Measurements from ENCODE around the gene MYO3B.

The MYO3B gene

DNA sequence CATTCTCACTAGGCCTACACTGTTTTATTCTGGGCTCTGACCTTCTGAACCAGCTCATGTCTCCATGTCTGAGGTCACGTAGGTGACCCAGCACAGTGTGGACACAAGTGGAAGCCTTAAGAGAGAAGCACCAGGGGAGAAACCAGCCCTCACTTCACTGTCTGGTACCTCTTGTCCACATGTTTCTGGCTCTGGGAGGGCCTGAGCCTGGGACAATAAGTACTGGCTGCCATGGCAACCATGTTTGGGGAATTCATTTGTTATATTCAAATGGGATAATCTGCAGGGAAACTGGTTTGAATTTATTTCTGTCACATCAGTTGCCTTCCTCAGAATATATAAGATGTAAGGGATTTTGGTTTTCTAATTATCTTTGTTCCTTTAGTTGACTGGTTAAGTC, 23.3 kb downstream of the MYO3B start:
- Histone ChIP-seq H4K91ac (ENCODE audit: low read depth, low read length) (no peak overlapping the region), H3K14ac (ENCODE audit: low read length) (no peak overlapping the region), H3K18ac (ENCODE audit: low read length) (no peak overlapping the region), H3K27me3 (ENCODE audit: insufficient read depth, low read length) (no peaks in the 10 kb centered on the region), H4K12ac (ENCODE audit: low read depth, low read length) (no peak overlapping the region), H3K4me3 (ENCODE audit: low read depth, low read length) (no peak overlapping the region), H3K9me3 (ENCODE audit: insufficient read depth, low read depth, low read length) (no peaks in the 10 kb centered on the region), H3K4me2 (ENCODE audit: low read length) (no peak overlapping the region), H3K36me3 (ENCODE audit: control insufficient read depth in 1 of 2, insufficient read depth in 2 of 2, low read length in 2 of 2) (no peaks in the 10 kb centered on the region), H2BK12ac (ENCODE audit: low read length) (no peak overlapping the region), H2AFZ (ENCODE audit: insufficient read depth, low read length, poor library complexity) (no peak overlapping the region), H2BK120ac (ENCODE audit: insufficient read depth, low read length, poor library complexity) (no peak overlapping the region), H2BK5ac (ENCODE audit: low read depth, low read length, poor library complexity) (no peak overlapping the region), H3K79me2 (ENCODE audit: control insufficient read depth, insufficient read depth, low read length, poor library complexity) (no peaks in the 10 kb centered on the region), H3K79me1 (ENCODE audit: low read length) (no peaks in the 10 kb centered on the region), H3K9ac (ENCODE audit: low read length) (no peak overlapping the region), H3K27ac (ENCODE audit: low read depth, low read length) (no peak overlapping the region), H2AK5ac (ENCODE audit: low read length) (no peak overlapping the region), H3K4me1 (ENCODE audit: control insufficient read depth in 1 of 2, insufficient read depth in 2 of 2, low read length in 2 of 2) (no peaks in the 10 kb centered on the region), H4K8ac (ENCODE audit: low read depth, low read length) (no peak overlapping the region), H3K23ac (ENCODE audit: low read length) (no peak overlapping the region), H3K4ac (ENCODE audit: low read depth, low read length) (no peak overlapping the region)
- no peak for DNase-seq
- WGBS (ENCODE audit: extremely low coverage, insufficient coverage, insufficient read length): no CpG with 5 or more reads among the region's 1 CpG

DNA sequence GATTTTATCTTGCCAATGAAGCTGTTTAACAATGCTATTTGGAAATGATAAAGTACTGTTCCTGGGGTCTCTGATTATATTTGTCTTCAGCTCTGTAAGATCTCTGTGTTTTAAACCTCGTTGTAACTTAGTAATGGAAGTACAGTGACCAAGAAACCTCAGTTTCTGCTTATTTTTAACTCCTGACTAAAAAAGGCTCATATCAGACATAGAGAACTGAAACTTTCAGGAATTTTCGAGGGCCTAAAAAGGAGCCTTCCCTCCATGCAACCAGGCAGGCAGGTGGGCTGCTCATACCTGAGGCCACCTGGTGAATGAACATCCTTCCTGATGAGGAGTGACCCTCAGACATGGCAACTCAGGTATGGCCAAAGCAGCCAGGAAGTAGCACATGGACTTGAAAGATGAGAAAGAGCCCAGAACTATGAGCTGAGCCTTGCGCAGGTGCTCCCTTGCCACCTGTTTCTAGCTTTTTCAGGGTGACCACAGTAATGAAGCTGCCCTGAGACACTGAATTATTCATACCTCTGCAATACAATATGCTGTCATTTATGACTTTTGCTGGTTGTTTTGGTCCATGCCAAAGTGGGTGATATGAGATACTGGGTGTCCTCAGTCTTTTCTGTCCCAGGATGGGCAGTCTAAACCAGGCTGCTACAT, 23.9 kb downstream of the MYO3B start:
- no peak overlapping the region for H2AK5ac ChIP-seq (ENCODE audit: low read length)
- H3K79me2 ChIP-seq (ENCODE audit: control insufficient read depth, insufficient read depth, low read length, poor library complexity): no peaks in the 10 kb centered on the region
- no peak overlapping the region for H4K12ac ChIP-seq (ENCODE audit: low read depth, low read length)
- no peak overlapping the region for H4K91ac ChIP-seq (ENCODE audit: low read depth, low read length)
- H3K4me2 ChIP-seq (ENCODE audit: low read length): no peak overlapping the region
- H3K4me3 ChIP-seq (ENCODE audit: low read depth, low read length): no peak overlapping the region
- no peak overlapping the region for H2BK120ac ChIP-seq (ENCODE audit: insufficient read depth, low read length, poor library complexity)
- no peak overlapping the region for H3K27ac ChIP-seq (ENCODE audit: low read depth, low read length)
- H2AFZ ChIP-seq (ENCODE audit: insufficient read depth, low read length, poor library complexity): no peak overlapping the region
- H3K36me3 ChIP-seq (ENCODE audit: control insufficient read depth in 1 of 2, insufficient read depth in 2 of 2, low read length in 2 of 2): no peaks in the 10 kb centered on the region
- H2BK5ac ChIP-seq (ENCODE audit: low read depth, low read length, poor library complexity): no peak overlapping the region
- no peaks in the 10 kb centered on the region for H3K9me3 ChIP-seq (ENCODE audit: insufficient read depth, low read depth, low read length)
- H3K14ac ChIP-seq (ENCODE audit: low read length): no peak overlapping the region
- no peak for DNase-seq
- no peak overlapping the region for H3K9ac ChIP-seq (ENCODE audit: low read length)
- H3K23ac ChIP-seq (ENCODE audit: low read length): no peak overlapping the region
- no peak overlapping the region for H2BK12ac ChIP-seq (ENCODE audit: low read length)
- no CpG with 5 or more reads among the region's 3 CpGs for WGBS (ENCODE audit: extremely low coverage, insufficient coverage, insufficient read length)
- H3K4ac ChIP-seq (ENCODE audit: low read depth, low read length): no peak overlapping the region
- no peaks in the 10 kb centered on the region for H3K79me1 ChIP-seq (ENCODE audit: low read length)
- no peak overlapping the region for H4K8ac ChIP-seq (ENCODE audit: low read depth, low read length)
- no peaks in the 10 kb centered on the region for H3K4me1 ChIP-seq (ENCODE audit: control insufficient read depth in 1 of 2, insufficient read depth in 2 of 2, low read length in 2 of 2)
- no peak overlapping the region for H3K18ac ChIP-seq (ENCODE audit: low read length)
- no peaks in the 10 kb centered on the region for H3K27me3 ChIP-seq (ENCODE audit: insufficient read depth, low read length)

DNA sequence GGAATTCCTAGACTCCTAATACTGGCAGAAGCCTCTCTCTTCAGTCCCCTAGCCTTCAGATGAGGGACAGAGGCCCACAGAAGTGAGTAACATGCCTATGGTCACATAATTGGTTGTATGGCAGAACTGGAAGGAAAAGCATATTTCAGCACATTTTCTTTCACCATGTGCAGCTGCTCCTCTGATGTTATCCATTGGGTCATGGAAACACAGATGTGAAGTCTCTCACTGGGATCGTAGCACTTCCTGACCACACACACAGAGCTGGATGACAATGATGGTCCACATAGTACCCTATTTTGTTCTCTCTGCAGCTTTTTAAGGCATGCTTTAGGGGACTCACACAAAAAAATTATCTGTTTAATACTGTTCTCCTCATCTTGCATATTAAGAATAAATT, 24.5 kb downstream of the MYO3B start:
- Histone ChIP-seq H3K9ac (ENCODE audit: low read length) (no peak overlapping the region), H3K18ac (ENCODE audit: low read length) (no peak overlapping the region)

DNA sequence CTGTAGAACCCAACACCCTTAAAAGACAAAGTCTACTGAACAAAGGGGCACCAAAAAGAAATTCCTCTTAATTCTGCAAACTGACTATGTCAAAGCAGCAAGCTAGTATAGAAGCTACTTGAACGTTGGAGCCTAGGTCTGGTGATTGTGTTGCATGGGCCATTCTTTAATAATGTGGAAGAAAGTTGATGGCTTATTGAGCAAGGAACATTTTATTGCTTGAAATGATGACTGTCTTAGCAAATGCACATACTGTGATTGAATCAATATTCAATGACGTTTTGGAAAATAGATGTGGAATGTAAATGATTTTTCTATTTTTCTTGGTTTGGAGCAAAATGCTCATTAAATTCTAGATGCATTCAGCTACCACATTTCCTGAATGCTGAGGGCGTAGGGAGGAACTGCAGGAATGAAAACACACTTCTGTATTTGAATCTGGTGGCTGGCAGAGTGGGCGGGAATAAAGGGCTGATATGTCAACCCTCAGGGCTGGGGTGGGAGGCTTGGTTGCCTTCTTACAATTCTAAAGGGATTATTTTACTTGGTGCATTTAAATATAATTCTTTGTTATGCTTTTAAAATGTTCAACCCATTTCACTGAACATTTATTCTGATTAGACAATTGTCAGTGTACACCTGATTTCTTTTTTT, 26.5 kb downstream of the MYO3B start:
- Histone ChIP-seq H4K91ac (ENCODE audit: low read depth, low read length) (no peak overlapping the region), H3K4me2 (ENCODE audit: low read length) (no peak overlapping the region), H3K4me1 (ENCODE audit: control insufficient read depth in 1 of 2, insufficient read depth in 2 of 2, low read length in 2 of 2) (no peaks in the 10 kb centered on the region), H3K79me1 (ENCODE audit: low read length) (no peaks in the 10 kb centered on the region), H3K27me3 (ENCODE audit: insufficient read depth, low read length) (no peaks in the 10 kb centered on the region), H3K23ac (ENCODE audit: low read length) (no peak overlapping the region), H3K4ac (ENCODE audit: low read depth, low read length) (no peak overlapping the region), H3K14ac (ENCODE audit: low read length) (no peak overlapping the region), H3K9me3 (ENCODE audit: insufficient read depth, low read depth, low read length) (peaks cover 2% of the 10 kb centered on the region), H2BK120ac (ENCODE audit: insufficient read depth, low read length, poor library complexity) (no peak overlapping the region), H2AFZ (ENCODE audit: insufficient read depth, low read length, poor library complexity) (no peak overlapping the region), H4K12ac (ENCODE audit: low read depth, low read length) (no peak overlapping the region), H3K9ac (ENCODE audit: low read length) (no peak overlapping the region), H3K36me3 (ENCODE audit: control insufficient read depth in 1 of 2, insufficient read depth in 2 of 2, low read length in 2 of 2) (no peaks in the 10 kb centered on the region), H2AK5ac (ENCODE audit: low read length) (no peak overlapping the region), H3K79me2 (ENCODE audit: control insufficient read depth, insufficient read depth, low read length, poor library complexity) (no peaks in the 10 kb centered on the region), H4K8ac (ENCODE audit: low read depth, low read length) (no peak overlapping the region), H2BK5ac (ENCODE audit: low read depth, low read length, poor library complexity) (no peak overlapping the region), H3K4me3 (ENCODE audit: low read depth, low read length) (no peak overlapping the region), H2BK12ac (ENCODE audit: low read length) (no peak overlapping the region), H3K18ac (ENCODE audit: low read length) (no peak overlapping the region), H3K27ac (ENCODE audit: low read depth, low read length) (no peak overlapping the region)
- WGBS (ENCODE audit: extremely low coverage, insufficient coverage, insufficient read length): no CpG with 5 or more reads among the region's 4 CpGs
- no peak for DNase-seq

More for the DNA sequence above, 24.5 kb downstream of the MYO3B start:
- Histone ChIP-seq H3K23ac (ENCODE audit: low read length) (no peak overlapping the region), H2AK5ac (ENCODE audit: low read length) (no peak overlapping the region), H4K12ac (ENCODE audit: low read depth, low read length) (no peak overlapping the region), H3K4ac (ENCODE audit: low read depth, low read length) (no peak overlapping the region), H3K79me2 (ENCODE audit: control insufficient read depth, insufficient read depth, low read length, poor library complexity) (no peaks in the 10 kb centered on the region), H3K4me3 (ENCODE audit: low read depth, low read length) (no peak overlapping the region), H3K27me3 (ENCODE audit: insufficient read depth, low read length) (no peaks in the 10 kb centered on the region), H3K27ac (ENCODE audit: low read depth, low read length) (no peak overlapping the region), H3K9me3 (ENCODE audit: insufficient read depth, low read depth, low read length) (no peaks in the 10 kb centered on the region), H3K4me2 (ENCODE audit: low read length) (no peak overlapping the region), H3K36me3 (ENCODE audit: control insufficient read depth in 1 of 2, insufficient read depth in 2 of 2, low read length in 2 of 2) (no peaks in the 10 kb centered on the region), H2AFZ (ENCODE audit: insufficient read depth, low read length, poor library complexity) (no peak overlapping the region), H2BK5ac (ENCODE audit: low read depth, low read length, poor library complexity) (no peak overlapping the region), H2BK12ac (ENCODE audit: low read length) (no peak overlapping the region), H3K79me1 (ENCODE audit: low read length) (no peaks in the 10 kb centered on the region), H4K91ac (ENCODE audit: low read depth, low read length) (no peak overlapping the region), H2BK120ac (ENCODE audit: insufficient read depth, low read length, poor library complexity) (no peak overlapping the region), H4K8ac (ENCODE audit: low read depth, low read length) (no peak overlapping the region), H3K4me1 (ENCODE audit: control insufficient read depth in 1 of 2, insufficient read depth in 2 of 2, low read length in 2 of 2) (no peaks in the 10 kb centered on the region), H3K14ac (ENCODE audit: low read length) (no peak overlapping the region)
- no peak for DNase-seq
- no CpG with 5 or more reads among the region's 1 CpG for WGBS (ENCODE audit: extremely low coverage, insufficient coverage, insufficient read length)

All from trophoblast cell (in vitro differentiated cells and primary cell).